Measurements from ENCODE around the gene CDV3. TPM values are rescaled to one million over a fixed set of nuclear protein-coding genes. Genes with fewer than 3 reads are reported as not detected.

The CDV3 gene
- total RNA-seq, 3 donors from 2014 or later: 361 to 373 (median 372) TPM

DNA sequence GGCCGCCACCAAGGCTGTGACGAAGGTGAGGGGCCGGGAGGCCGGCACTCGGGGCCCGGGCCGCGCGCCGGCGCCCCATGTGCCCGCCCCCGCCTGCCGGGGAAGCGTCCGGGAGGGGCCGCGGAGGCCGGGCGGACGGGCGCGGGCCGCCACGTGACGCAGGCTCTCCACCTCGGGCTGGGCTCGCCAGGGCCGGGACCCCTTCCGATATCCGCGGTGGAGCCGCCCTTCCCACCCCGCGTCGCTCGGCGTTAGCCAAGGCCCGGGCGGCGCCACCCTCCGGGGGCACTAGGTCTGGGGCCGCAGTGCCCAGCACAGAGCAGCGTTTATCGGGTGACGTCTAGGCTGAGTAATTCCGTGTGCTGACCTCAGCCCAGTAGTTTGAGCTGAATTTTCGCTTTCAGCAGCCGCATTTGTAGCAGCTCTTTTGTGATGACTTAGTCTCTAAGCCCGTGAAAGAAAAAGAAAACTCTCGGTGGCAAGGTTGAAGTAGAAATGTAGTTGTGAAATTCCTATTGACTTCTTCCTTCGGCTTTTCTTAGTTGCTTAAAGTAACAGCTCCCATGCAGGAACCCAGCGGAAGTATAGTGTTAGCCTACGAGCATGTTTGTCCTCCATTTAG is 885 bp downstream of the CDV3 start:
- H3K4me3 Mint-ChIP-seq: peak overlapping the region; percentile 97
- ATAC-seq (peak; percentile 51 to 62), DNase-seq (peak; percentile 59)
- H3K27me3 Mint-ChIP-seq (ENCODE audit: low read depth): no peaks in the 10 kb centered on the region
- no peaks in the 10 kb centered on the region for H3K9me3 Mint-ChIP-seq
- peaks cover 54% of the 10 kb centered on the region for H3K4me1 Mint-ChIP-seq (ENCODE audit: low read depth)
- peaks cover 35% of the 10 kb centered on the region for H3K36me3 Mint-ChIP-seq (ENCODE audit: insufficient read depth)

- Mint-ChIP-seq H3K36me3 (ENCODE audit: insufficient read depth) (peaks cover 36% of the 10 kb centered on the region), H3K4me3 (peak overlapping the region; percentile 97), H3K4me1 (ENCODE audit: low read depth) (peaks cover 60% of the 10 kb centered on the region), H3K9me3 (no peaks in the 10 kb centered on the region), H3K27me3 (ENCODE audit: low read depth) (no peaks in the 10 kb centered on the region)
- no peak for ATAC-seq
- DNase-seq: no peak
Observed at GRCh38 chr3:133575086-133575485, 1.6 kb downstream of the CDV3 start.

DNA sequence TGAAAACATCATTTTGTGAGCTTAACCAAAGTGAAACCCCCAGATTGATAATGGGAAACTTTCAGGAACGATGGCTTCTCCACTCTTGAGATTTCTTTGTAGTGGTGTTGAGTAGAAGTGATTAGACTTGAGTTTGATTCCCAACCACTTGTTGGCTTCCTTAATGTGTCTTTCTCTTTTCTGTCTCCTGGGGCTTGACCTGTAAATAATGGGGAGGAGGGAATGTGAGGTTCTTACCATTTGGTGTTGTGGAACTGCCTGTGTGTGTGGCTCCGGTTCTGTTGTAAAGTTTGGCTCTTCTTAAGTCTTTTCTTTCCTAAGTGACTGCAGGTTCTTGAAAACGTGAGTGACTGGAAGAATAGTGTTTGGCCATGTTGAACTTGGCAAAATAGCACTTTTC is 2.7 kb downstream of the CDV3 start:
- ATAC-seq (no peak), DNase-seq (no peak)
- Mint-ChIP-seq H3K4me1 (ENCODE audit: low read depth) (peaks cover 64% of the 10 kb centered on the region), H3K9me3 (no peaks in the 10 kb centered on the region), H3K27me3 (ENCODE audit: low read depth) (no peaks in the 10 kb centered on the region), H3K4me3 (peak overlapping the region; percentile 97), H3K36me3 (ENCODE audit: insufficient read depth) (peaks cover 37% of the 10 kb centered on the region)

DNA sequence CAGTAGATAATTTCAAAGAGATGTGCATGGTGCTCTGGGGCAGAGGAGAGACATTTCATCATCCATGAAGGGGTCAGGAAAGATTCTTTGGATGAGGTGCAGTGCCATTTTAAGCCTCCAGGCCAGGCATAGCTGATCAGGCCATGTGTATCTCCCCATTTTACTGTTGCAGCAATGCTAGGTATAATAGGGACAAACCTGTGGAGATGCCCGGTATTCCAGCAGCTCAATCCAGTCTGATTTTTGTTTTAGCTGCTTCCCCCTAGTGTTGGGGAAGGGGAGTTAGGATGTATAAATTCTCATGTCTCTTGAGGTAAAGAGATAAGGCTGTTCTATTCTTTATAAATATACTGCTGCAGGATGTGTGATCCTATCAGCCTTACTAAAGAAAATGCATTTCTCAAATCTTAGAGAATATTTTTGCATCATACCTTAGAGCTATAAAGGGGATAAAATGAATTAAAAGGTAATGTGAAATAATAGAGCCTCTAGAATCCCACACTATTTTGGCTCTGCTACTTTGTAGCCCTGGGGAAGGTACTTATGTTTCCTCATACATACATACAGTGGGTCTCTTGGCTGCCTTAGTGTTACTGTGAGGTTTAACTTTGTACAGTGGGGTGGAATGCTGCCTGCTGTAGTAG is 5.2 kb downstream of the CDV3 start:
- H3K4me3 Mint-ChIP-seq: peak overlapping the region; percentile 97
- ATAC-seq (no peak), DNase-seq (no peak)
- H3K27me3 Mint-ChIP-seq (ENCODE audit: low read depth): no peaks in the 10 kb centered on the region
- no peaks in the 10 kb centered on the region for H3K9me3 Mint-ChIP-seq
- peaks cover 65% of the 10 kb centered on the region for H3K4me1 Mint-ChIP-seq (ENCODE audit: low read depth)
- peaks cover 54% of the 10 kb centered on the region for H3K36me3 Mint-ChIP-seq (ENCODE audit: insufficient read depth)

DNA sequence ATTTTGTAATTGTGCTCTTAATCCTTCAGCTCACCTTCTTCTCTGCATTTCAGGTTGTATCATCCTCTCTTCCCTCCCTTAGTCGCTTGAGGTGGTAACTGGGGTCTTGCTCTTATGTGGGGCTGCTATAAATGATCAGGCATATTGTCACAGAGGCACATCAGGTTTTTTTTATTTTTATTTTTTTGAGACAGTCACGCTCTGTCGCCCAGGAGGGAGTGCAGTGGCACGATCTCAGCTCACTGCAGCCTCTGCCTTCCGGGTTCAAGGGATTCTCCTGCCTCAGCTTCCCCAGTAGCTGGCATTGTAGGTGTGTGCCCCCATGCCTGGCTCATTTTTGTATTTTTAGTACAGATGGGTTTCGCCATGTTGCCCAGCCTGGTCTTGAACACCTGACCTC is 9.9 kb downstream of the CDV3 start:
- no peak for ATAC-seq
- DNase-seq: no peak
- Mint-ChIP-seq H3K27me3 (ENCODE audit: low read depth) (no peaks in the 10 kb centered on the region), H3K9me3 (no peaks in the 10 kb centered on the region), H3K4me3 (no peak overlapping the region), H3K4me1 (ENCODE audit: low read depth) (peaks cover 41% of the 10 kb centered on the region), H3K36me3 (ENCODE audit: insufficient read depth) (peaks cover 50% of the 10 kb centered on the region)

- Mint-ChIP-seq H3K9me3 (no peaks in the 10 kb centered on the region), H3K36me3 (ENCODE audit: insufficient read depth) (peaks cover 46% of the 10 kb centered on the region), H3K4me3 (no peak overlapping the region), H3K27me3 (ENCODE audit: low read depth) (no peaks in the 10 kb centered on the region), H3K4me1 (ENCODE audit: low read depth) (peaks cover 12% of the 10 kb centered on the region)
- DNase-seq (no peak), ATAC-seq (no peak)
Observed at GRCh38 chr3:133588035-133588434, 14.5 kb downstream of the CDV3 start.

- no peak for DNase-seq
- Mint-ChIP-seq H3K36me3 (ENCODE audit: insufficient read depth) (peaks cover 41% of the 10 kb centered on the region), H3K4me3 (no peak overlapping the region), H3K9me3 (no peaks in the 10 kb centered on the region), H3K27me3 (ENCODE audit: low read depth) (no peaks in the 10 kb centered on the region), H3K4me1 (ENCODE audit: low read depth) (peaks cover 13% of the 10 kb centered on the region)
- ATAC-seq: no peak
Observed at GRCh38 chr3:133588784-133589465, 15.4 kb downstream of the CDV3 start.

DNA sequence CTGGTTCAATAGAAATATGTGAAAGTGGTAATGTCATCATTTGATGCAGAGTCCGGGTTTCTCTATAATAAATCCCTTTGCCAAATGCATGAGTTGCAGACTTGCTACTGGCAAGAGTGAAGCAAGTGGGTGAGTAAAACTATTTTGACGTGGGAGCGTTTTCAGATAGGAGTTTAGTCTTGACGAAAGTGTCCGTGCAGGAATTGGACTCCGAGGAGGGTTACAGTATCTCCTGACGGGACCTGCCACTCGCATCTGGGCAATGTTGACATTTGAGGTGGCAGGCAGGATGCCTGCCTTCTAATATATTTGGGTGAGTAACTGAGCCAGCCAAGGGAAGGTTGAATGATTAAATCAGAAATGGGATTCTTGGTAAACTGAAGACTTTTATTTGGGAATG is 16.0 kb downstream of the CDV3 start:
- Mint-ChIP-seq H3K9me3 (no peaks in the 10 kb centered on the region), H3K4me1 (ENCODE audit: low read depth) (peaks cover 13% of the 10 kb centered on the region), H3K36me3 (ENCODE audit: insufficient read depth) (peaks cover 38% of the 10 kb centered on the region), H3K27me3 (ENCODE audit: low read depth) (no peaks in the 10 kb centered on the region), H3K4me3 (no peak overlapping the region)
- ATAC-seq (no peak), DNase-seq (no peak)

DNA sequence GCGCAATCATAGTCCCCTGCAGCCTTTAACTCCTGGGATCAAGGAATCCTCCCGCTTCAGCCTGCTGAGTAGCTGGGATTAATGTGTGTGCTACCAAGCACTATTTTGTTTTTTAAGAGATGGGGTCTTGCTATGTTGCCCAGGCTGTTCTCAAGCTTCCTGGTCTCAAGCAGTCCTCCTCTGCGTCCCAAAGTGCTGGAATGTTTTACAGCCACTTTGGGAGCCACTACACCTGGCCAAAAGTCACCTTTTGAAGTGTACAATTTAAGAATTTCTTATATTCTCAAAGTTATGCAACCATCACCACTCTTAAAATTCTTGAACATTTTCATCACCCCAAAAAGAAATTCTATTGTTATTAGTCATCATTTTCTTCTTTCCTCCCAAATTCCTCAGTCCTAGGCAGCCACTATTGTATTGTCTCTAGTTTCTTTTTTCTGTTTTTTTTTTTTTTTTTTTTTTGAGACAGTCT is 17.8 kb downstream of the CDV3 start:
- DNase-seq (no peak), ATAC-seq (no peak)
- H3K4me1 Mint-ChIP-seq (ENCODE audit: low read depth): peaks cover 25% of the 10 kb centered on the region
- H3K36me3 Mint-ChIP-seq (ENCODE audit: insufficient read depth): peaks cover 31% of the 10 kb centered on the region
- H3K27me3 Mint-ChIP-seq (ENCODE audit: low read depth): no peaks in the 10 kb centered on the region
- no peak overlapping the region for H3K4me3 Mint-ChIP-seq
- H3K9me3 Mint-ChIP-seq: no peaks in the 10 kb centered on the region

- Mint-ChIP-seq H3K27me3 (ENCODE audit: low read depth) (no peaks in the 10 kb centered on the region), H3K4me3 (no peak overlapping the region), H3K9me3 (no peaks in the 10 kb centered on the region), H3K36me3 (ENCODE audit: insufficient read depth) (peaks cover 21% of the 10 kb centered on the region), H3K4me1 (ENCODE audit: low read depth) (peaks cover 22% of the 10 kb centered on the region)
- no peak for DNase-seq
- peak; percentile 25 to 42 for ATAC-seq
Observed at GRCh38 chr3:133592843-133593242, 19.4 kb downstream of the CDV3 start.

- Mint-ChIP-seq H3K9me3 (no peaks in the 10 kb centered on the region), H3K4me3 (no peak overlapping the region), H3K36me3 (ENCODE audit: insufficient read depth) (peaks cover 21% of the 10 kb centered on the region), H3K4me1 (ENCODE audit: low read depth) (peaks cover 22% of the 10 kb centered on the region), H3K27me3 (ENCODE audit: low read depth) (no peaks in the 10 kb centered on the region)
- no peak for DNase-seq
- ATAC-seq: no peak
Observed at GRCh38 chr3:133593243-133593642, 19.8 kb downstream of the CDV3 start.

GRCh38 chr3:133595341-133595740 is 21.9 kb downstream of the CDV3 start:
- Mint-ChIP-seq H3K4me1 (ENCODE audit: low read depth) (peaks cover 18% of the 10 kb centered on the region), H3K36me3 (ENCODE audit: insufficient read depth) (peaks cover 8% of the 10 kb centered on the region), H3K9me3 (no peaks in the 10 kb centered on the region), H3K4me3 (no peak overlapping the region), H3K27me3 (ENCODE audit: low read depth) (no peaks in the 10 kb centered on the region)
- ATAC-seq (peak; percentile 91 to 97), DNase-seq (peak; percentile 11)

- H3K27me3 Mint-ChIP-seq (ENCODE audit: low read depth): no peaks in the 10 kb centered on the region
- ATAC-seq (no peak), DNase-seq (no peak)
- peaks cover 13% of the 10 kb centered on the region for H3K4me1 Mint-ChIP-seq (ENCODE audit: low read depth)
- no peak overlapping the region for H3K4me3 Mint-ChIP-seq
- H3K9me3 Mint-ChIP-seq: no peaks in the 10 kb centered on the region
- H3K36me3 Mint-ChIP-seq (ENCODE audit: insufficient read depth): peaks cover 11% of the 10 kb centered on the region
Observed at GRCh38 chr3:133598405-133598804, 24.9 kb downstream of the CDV3 start.

GRCh38 chr3:133599280-133599679 is 25.8 kb downstream of the CDV3 start:
- Mint-ChIP-seq H3K27me3 (ENCODE audit: low read depth) (no peaks in the 10 kb centered on the region), H3K4me1 (ENCODE audit: low read depth) (peaks cover 13% of the 10 kb centered on the region), H3K9me3 (no peaks in the 10 kb centered on the region), H3K36me3 (ENCODE audit: insufficient read depth) (peaks cover 14% of the 10 kb centered on the region), H3K4me3 (no peak overlapping the region)
- no peak for ATAC-seq
- no peak for DNase-seq
